Measurements from ENCODE around the gene ERCC6. TPM values are rescaled to one million over a fixed set of nuclear protein-coding genes. Genes with fewer than 3 reads are reported as not detected.

The ERCC6 gene
- total RNA-seq, 3 donors from 2014 or later: 10.8 to 12.4 (median 11.1) TPM

- ATAC-seq (no peak), DNase-seq (no peak)
- H3K4me1 Mint-ChIP-seq (ENCODE audit: low read depth): peaks cover 27% of the 10 kb centered on the region
- peaks cover 36% of the 10 kb centered on the region for H3K36me3 Mint-ChIP-seq (ENCODE audit: insufficient read depth)
- no peaks in the 10 kb centered on the region for H3K9me3 Mint-ChIP-seq
- H3K27me3 Mint-ChIP-seq (ENCODE audit: low read depth): no peaks in the 10 kb centered on the region
- H3K4me3 Mint-ChIP-seq: no peak overlapping the region
Measured at GRCh38 chr10:49532461-49532860, 6.5 kb downstream of the ERCC6 start.

GRCh38 chr10:49528977-49529506, 9.9 kb downstream of the ERCC6 start:
- H3K4me3 Mint-ChIP-seq: no peak overlapping the region
- peaks cover 57% of the 10 kb centered on the region for H3K36me3 Mint-ChIP-seq (ENCODE audit: insufficient read depth)
- no peaks in the 10 kb centered on the region for H3K9me3 Mint-ChIP-seq
- DNase-seq (no peak), ATAC-seq (no peak)
- H3K27me3 Mint-ChIP-seq (ENCODE audit: low read depth): no peaks in the 10 kb centered on the region
- H3K4me1 Mint-ChIP-seq (ENCODE audit: low read depth): peaks cover 6% of the 10 kb centered on the region

- Mint-ChIP-seq H3K27me3 (ENCODE audit: low read depth) (no peaks in the 10 kb centered on the region), H3K4me3 (no peak overlapping the region), H3K4me1 (ENCODE audit: low read depth) (peaks cover 6% of the 10 kb centered on the region), H3K9me3 (no peaks in the 10 kb centered on the region), H3K36me3 (ENCODE audit: insufficient read depth) (peaks cover 61% of the 10 kb centered on the region)
- DNase-seq: no peak
- no peak for ATAC-seq
Measured at GRCh38 chr10:49527850-49528249, 11.1 kb downstream of the ERCC6 start.

GRCh38 chr10:49527061-49527460, 11.9 kb downstream of the ERCC6 start:
- peaks cover 6% of the 10 kb centered on the region for H3K4me1 Mint-ChIP-seq (ENCODE audit: low read depth)
- no peak for ATAC-seq
- peaks cover 59% of the 10 kb centered on the region for H3K36me3 Mint-ChIP-seq (ENCODE audit: insufficient read depth)
- H3K4me3 Mint-ChIP-seq: no peak overlapping the region
- no peak for DNase-seq
- H3K9me3 Mint-ChIP-seq: no peaks in the 10 kb centered on the region
- no peaks in the 10 kb centered on the region for H3K27me3 Mint-ChIP-seq (ENCODE audit: low read depth)

- Mint-ChIP-seq H3K4me3 (no peak overlapping the region), H3K27me3 (ENCODE audit: low read depth) (no peaks in the 10 kb centered on the region), H3K36me3 (ENCODE audit: insufficient read depth) (peaks cover 59% of the 10 kb centered on the region), H3K9me3 (no peaks in the 10 kb centered on the region), H3K4me1 (ENCODE audit: low read depth) (peaks cover 3% of the 10 kb centered on the region)
- no peak for DNase-seq
- ATAC-seq: no peak
Measured at GRCh38 chr10:49526619-49527018, 12.3 kb downstream of the ERCC6 start.

GRCh38 chr10:49524496-49524895, 14.4 kb downstream of the ERCC6 start:
- ATAC-seq (no peak), DNase-seq (no peak)
- peaks cover 58% of the 10 kb centered on the region for H3K36me3 Mint-ChIP-seq (ENCODE audit: insufficient read depth)
- no peak overlapping the region for H3K4me3 Mint-ChIP-seq
- H3K9me3 Mint-ChIP-seq: no peaks in the 10 kb centered on the region
- no peaks in the 10 kb centered on the region for H3K27me3 Mint-ChIP-seq (ENCODE audit: low read depth)
- peaks cover 2% of the 10 kb centered on the region for H3K4me1 Mint-ChIP-seq (ENCODE audit: low read depth)

- Mint-ChIP-seq H3K4me3 (no peak overlapping the region), H3K36me3 (ENCODE audit: insufficient read depth) (peaks cover 51% of the 10 kb centered on the region), H3K4me1 (ENCODE audit: low read depth) (no peaks in the 10 kb centered on the region), H3K9me3 (no peaks in the 10 kb centered on the region), H3K27me3 (ENCODE audit: low read depth) (no peaks in the 10 kb centered on the region)
- ATAC-seq (no peak), DNase-seq (no peak)
Measured at GRCh38 chr10:49523301-49523700, 15.6 kb downstream of the ERCC6 start.

GRCh38 chr10:49521062-49521461, 17.9 kb downstream of the ERCC6 start:
- DNase-seq: no peak
- no peak for ATAC-seq
- no peaks in the 10 kb centered on the region for H3K4me1 Mint-ChIP-seq (ENCODE audit: low read depth)
- H3K9me3 Mint-ChIP-seq: no peaks in the 10 kb centered on the region
- no peak overlapping the region for H3K4me3 Mint-ChIP-seq
- peaks cover 42% of the 10 kb centered on the region for H3K36me3 Mint-ChIP-seq (ENCODE audit: insufficient read depth)
- no peaks in the 10 kb centered on the region for H3K27me3 Mint-ChIP-seq (ENCODE audit: low read depth)

- ATAC-seq: no peak
- Mint-ChIP-seq H3K4me1 (ENCODE audit: low read depth) (no peaks in the 10 kb centered on the region), H3K9me3 (no peaks in the 10 kb centered on the region), H3K36me3 (ENCODE audit: insufficient read depth) (peaks cover 40% of the 10 kb centered on the region), H3K4me3 (no peak overlapping the region), H3K27me3 (ENCODE audit: low read depth) (no peaks in the 10 kb centered on the region)
- no peak for DNase-seq
Measured at GRCh38 chr10:49520122-49520775, 18.7 kb downstream of the ERCC6 start.

GRCh38 chr10:49519717-49520116, 19.2 kb downstream of the ERCC6 start:
- peaks cover 37% of the 10 kb centered on the region for H3K36me3 Mint-ChIP-seq (ENCODE audit: insufficient read depth)
- DNase-seq: no peak
- no peaks in the 10 kb centered on the region for H3K9me3 Mint-ChIP-seq
- H3K27me3 Mint-ChIP-seq (ENCODE audit: low read depth): no peaks in the 10 kb centered on the region
- H3K4me3 Mint-ChIP-seq: no peak overlapping the region
- no peaks in the 10 kb centered on the region for H3K4me1 Mint-ChIP-seq (ENCODE audit: low read depth)
- no peak for ATAC-seq

GRCh38 chr10:49518982-49519578, 19.8 kb downstream of the ERCC6 start:
- H3K9me3 Mint-ChIP-seq: no peaks in the 10 kb centered on the region
- no peaks in the 10 kb centered on the region for H3K4me1 Mint-ChIP-seq (ENCODE audit: low read depth)
- no peak overlapping the region for H3K4me3 Mint-ChIP-seq
- ATAC-seq: peak; percentile 43 to 54
- DNase-seq: no peak
- H3K27me3 Mint-ChIP-seq (ENCODE audit: low read depth): no peaks in the 10 kb centered on the region
- H3K36me3 Mint-ChIP-seq (ENCODE audit: insufficient read depth): peaks cover 31% of the 10 kb centered on the region

- ATAC-seq: no peak
- no peaks in the 10 kb centered on the region for H3K4me1 Mint-ChIP-seq (ENCODE audit: low read depth)
Measured at GRCh38 chr10:49518566-49518965, 20.4 kb downstream of the ERCC6 start.

GRCh38 chr10:49516216-49516970, 22.5 kb downstream of the ERCC6 start:
- Mint-ChIP-seq H3K4me1 (ENCODE audit: low read depth) (no peaks in the 10 kb centered on the region), H3K9me3 (no peaks in the 10 kb centered on the region), H3K4me3 (no peak overlapping the region), H3K36me3 (ENCODE audit: insufficient read depth) (peaks cover 20% of the 10 kb centered on the region), H3K27me3 (ENCODE audit: low read depth) (no peaks in the 10 kb centered on the region)
- ATAC-seq: no peak
- DNase-seq: no peak

More at GRCh38 chr10:49518566-49518965, 20.4 kb downstream of the ERCC6 start:
- Mint-ChIP-seq H3K9me3 (no peaks in the 10 kb centered on the region), H3K36me3 (ENCODE audit: insufficient read depth) (peaks cover 28% of the 10 kb centered on the region), H3K4me3 (no peak overlapping the region), H3K27me3 (ENCODE audit: low read depth) (no peaks in the 10 kb centered on the region)
- DNase-seq: no peak

- DNase-seq (no peak), ATAC-seq (peak in 1 of 2 donors; percentile 66)
- Mint-ChIP-seq H3K4me3 (no peak overlapping the region), H3K27me3 (ENCODE audit: low read depth) (no peaks in the 10 kb centered on the region), H3K36me3 (ENCODE audit: insufficient read depth) (peaks cover 14% of the 10 kb centered on the region), H3K4me1 (ENCODE audit: low read depth) (peaks cover 22% of the 10 kb centered on the region), H3K9me3 (no peaks in the 10 kb centered on the region)
Measured at GRCh38 chr10:49512121-49512809, 26.7 kb downstream of the ERCC6 start.

All from activated T-cell treated with anti-CD3 and anti-CD28 coated beads, Interleukin-2, amount 50 U/mL, for 4 hours (primary cell).